ENCODE results near the gene LARGE1.

The LARGE1 gene

GRCh38 chr22:33735978-33736377 lies 184.3 kb downstream of the LARGE1 start:
- no peak for DNase-seq (ENCODE audit: low read depth in 4 of 4, low spot score in 1 of 4)

- DNase-seq (ENCODE audit: low read depth in 4 of 4, low spot score in 1 of 4), result no peak
Observed at GRCh38 chr22:33728847-33729246, 191.4 kb downstream of the LARGE1 start.

- no peak for DNase-seq (ENCODE audit: low read depth in 4 of 4, low spot score in 1 of 4)
Observed at GRCh38 chr22:33726294-33726734, 194.0 kb downstream of the LARGE1 start.

GRCh38 chr22:33723915-33724314 lies 196.4 kb downstream of the LARGE1 start:
- no peak for DNase-seq (ENCODE audit: low read depth in 4 of 4, low spot score in 1 of 4)

GRCh38 chr22:33722816-33723215 lies 197.5 kb downstream of the LARGE1 start:
- no peak for DNase-seq (ENCODE audit: low read depth in 4 of 4, low spot score in 1 of 4)

- no peak for DNase-seq (ENCODE audit: low read depth in 4 of 4, low spot score in 1 of 4)
Observed at GRCh38 chr22:33720166-33720878, 200.0 kb downstream of the LARGE1 start.

- DNase-seq (ENCODE audit: low read depth in 4 of 4, low spot score in 1 of 4), result no peak
Observed at GRCh38 chr22:33717694-33718396, 202.4 kb downstream of the LARGE1 start.

GRCh38 chr22:33715237-33715985 lies 204.9 kb downstream of the LARGE1 start:
- no peak for DNase-seq (ENCODE audit: low read depth in 4 of 4, low spot score in 1 of 4)

GRCh38 chr22:33710326-33710725 lies 209.9 kb downstream of the LARGE1 start:
- DNase-seq (ENCODE audit: low read depth in 4 of 4, low spot score in 1 of 4), result no peak

GRCh38 chr22:33707581-33707980 lies 212.7 kb downstream of the LARGE1 start:
- no peak for DNase-seq (ENCODE audit: low read depth in 4 of 4, low spot score in 1 of 4)

- no peak for DNase-seq (ENCODE audit: low read depth in 4 of 4, low spot score in 1 of 4)
Observed at GRCh38 chr22:33706100-33706499, 214.2 kb downstream of the LARGE1 start.

- DNase-seq (ENCODE audit: low read depth in 4 of 4, low spot score in 1 of 4), result no peak
Observed at GRCh38 chr22:33699176-33699575, 221.1 kb downstream of the LARGE1 start.

- DNase-seq (ENCODE audit: low read depth in 4 of 4, low spot score in 1 of 4), result no peak
Observed at GRCh38 chr22:33697640-33698039, 222.6 kb downstream of the LARGE1 start.

- DNase-seq (ENCODE audit: low read depth in 4 of 4, low spot score in 1 of 4), result no peak
Observed at GRCh38 chr22:33691057-33691630, 229.1 kb downstream of the LARGE1 start.

GRCh38 chr22:33688903-33689302 lies 231.4 kb downstream of the LARGE1 start:
- DNase-seq (ENCODE audit: low read depth in 4 of 4, low spot score in 1 of 4), result no peak

- DNase-seq (ENCODE audit: low read depth in 4 of 4, low spot score in 1 of 4), result no peak
Observed at GRCh38 chr22:33687464-33687863, 232.8 kb downstream of the LARGE1 start.

- no peak for DNase-seq (ENCODE audit: low read depth in 4 of 4, low spot score in 1 of 4)
Observed at GRCh38 chr22:33684087-33684486, 236.2 kb downstream of the LARGE1 start.

- DNase-seq (ENCODE audit: low read depth in 4 of 4, low spot score in 1 of 4), result no peak
Observed at GRCh38 chr22:33682927-33683326, 237.3 kb downstream of the LARGE1 start.

GRCh38 chr22:33680632-33681031 lies 239.6 kb downstream of the LARGE1 start:
- no peak for DNase-seq (ENCODE audit: low read depth in 4 of 4, low spot score in 1 of 4)

GRCh38 chr22:33678523-33678922 lies 241.8 kb downstream of the LARGE1 start:
- no peak for DNase-seq (ENCODE audit: low read depth in 4 of 4, low spot score in 1 of 4)

- DNase-seq (ENCODE audit: low read depth in 4 of 4, low spot score in 1 of 4), result no peak
Observed at GRCh38 chr22:33677536-33677935, 242.7 kb downstream of the LARGE1 start.

GRCh38 chr22:33674357-33674756 lies 245.9 kb downstream of the LARGE1 start:
- no peak for DNase-seq (ENCODE audit: low read depth in 4 of 4, low spot score in 1 of 4)

Measured in stimulated activated CD4-positive, alpha-beta T cell treated with anti-CD3 and anti-CD28 coated beads, Interleukin-1b, Interleukin-23, amount 100 ng/mL, for 24 hours (primary cell).